Neuronal stem cell (in vitro differentiated cells): ENCODE data around the gene TEX54.

Experiments used
- DNase-seq: peaks from one replicate; pipeline ENCODE4 v3.0.0-alpha.2; 2013; ENCODE audit warnings: low spot score
- H2AFZ ChIP-seq: one replicate; pipeline ENCODE4 v1.6.1; 2013; ENCODE audit warnings: mild to moderate bottlenecking, low read length, inconsistent platforms
- H2AK5ac ChIP-seq: 2 replicates; pipeline ENCODE4 v1.6.1; 2013; ENCODE audit warnings: low read depth, mild to moderate bottlenecking, inconsistent platforms, low read length, moderate library complexity, mixed read lengths
- H2BK120ac ChIP-seq: 2 replicates; pipeline ENCODE4 v1.6.1; 2013; ENCODE audit warnings: low read depth, mild to moderate bottlenecking, inconsistent platforms, low read length, moderate library complexity, mixed read lengths
- H2BK12ac ChIP-seq: one replicate; pipeline ENCODE4 v1.6.1; 2013; ENCODE audit warnings: low read length, inconsistent platforms
- H2BK15ac ChIP-seq: 2 replicates; pipeline ENCODE4 v1.6.1; 2013; ENCODE audit warnings: mild to moderate bottlenecking, low read length, inconsistent platforms, mixed read lengths
- H2BK5ac ChIP-seq: one replicate; pipeline ENCODE4 v1.6.1; 2013; ENCODE audit warnings: inconsistent platforms, mild to moderate bottlenecking, low read length, moderate library complexity
- H3K14ac ChIP-seq: one replicate; pipeline ENCODE4 v1.6.1; 2013; ENCODE audit warnings: low read length, inconsistent platforms
- H3K18ac ChIP-seq: 2 replicates; pipeline ENCODE4 v1.6.1; 2013; ENCODE audit warnings: low read length, inconsistent platforms
- H3K23ac ChIP-seq: 2 replicates; pipeline ENCODE4 v1.6.1; 2013; ENCODE audit warnings: low read depth, mild to moderate bottlenecking, mixed read lengths, low read length, inconsistent platforms; ENCODE audit not compliant: poor library complexity
- H3K27ac ChIP-seq: replicated peaks from 3 replicates; pipeline ENCODE4 v1.5.1; 2013; ENCODE audit warnings: low read length, inconsistent platforms
- H3K27me3 ChIP-seq, 3 experiments: 2 replicates each; pipeline ENCODE4 v1.6.1; 2013; ENCODE audit warnings: low read length in 3 of 3, mild to moderate bottlenecking in 2 of 3, inconsistent platforms in 1 of 3, low read depth in 1 of 3, mixed read lengths in 1 of 3, moderate library complexity in 1 of 3; ENCODE audit not compliant: control insufficient read depth in 3 of 3, insufficient read depth in 3 of 3
- H3K36me3 ChIP-seq, 2 donors: replicated peaks in 1 of 2; 2 replicates each; pipeline ENCODE4 v1.6.1; 2013; ENCODE audit warnings: low read length in 2 of 2; ENCODE audit not compliant: control insufficient read depth in 2 of 2, insufficient read depth in 2 of 2
- H3K4ac ChIP-seq: 2 replicates; pipeline ENCODE4 v1.6.1; 2013; ENCODE audit warnings: inconsistent platforms, mild to moderate bottlenecking, low read length, moderate library complexity
- H3K4me1 ChIP-seq, 2 donors: 1 replicate in 1 of 2; 2 replicates in 1 of 2; pipeline ENCODE4 v1.6.1; 2013; ENCODE audit warnings: low read length in 2 of 2, low read depth in 1 of 2; ENCODE audit not compliant: control insufficient read depth in 2 of 2, insufficient read depth in 1 of 2
- H3K4me2 ChIP-seq: one replicate; pipeline ENCODE4 v1.6.1; 2013; ENCODE audit warnings: mild to moderate bottlenecking, low read length, inconsistent platforms; ENCODE audit not compliant: insufficient read depth, poor library complexity, severe bottlenecking
- H3K4me3 ChIP-seq, 2 donors: 2 replicates each; pipeline ENCODE4 v1.5.1; 2013; ENCODE audit warnings: low read length in 2 of 2, mild to moderate bottlenecking in 2 of 2, inconsistent platforms in 1 of 2, moderate library complexity in 1 of 2
- H3K79me1 ChIP-seq: one replicate; pipeline ENCODE4 v1.6.1; 2013; ENCODE audit warnings: low read depth, mild to moderate bottlenecking, inconsistent platforms, low read length, moderate library complexity
- H3K9ac ChIP-seq: one replicate; pipeline ENCODE4 v1.6.1; 2013; ENCODE audit warnings: mild to moderate bottlenecking, low read depth, low read length, inconsistent platforms; ENCODE audit not compliant: poor library complexity
- H3K9me3 ChIP-seq, 2 donors: replicated peaks in 1 of 2; 2 replicates each; pipeline versions ENCODE3 to v1.6.1; 2013; ENCODE audit warnings: low read length in 2 of 2, mild to moderate bottlenecking in 2 of 2, inconsistent platforms in 1 of 2, low read depth in 1 of 2, mixed read lengths in 1 of 2, moderate library complexity in 1 of 2; ENCODE audit not compliant: control insufficient read depth in 2 of 2, insufficient read depth in 1 of 2
- H4K8ac ChIP-seq: one replicate; pipeline ENCODE4 v1.6.1; 2013; ENCODE audit warnings: low read depth, mild to moderate bottlenecking, inconsistent platforms, low read length, moderate library complexity
- H4K91ac ChIP-seq: one replicate; pipeline ENCODE4 v1.6.1; 2013; ENCODE audit warnings: low read length, low read depth, mild to moderate bottlenecking, inconsistent platforms; ENCODE audit not compliant: poor library complexity
- WGBS, 2 donors: extraction: QIAGEN DNeasy Blood & Tissue Kit; methylation state at CpG; one replicate each; pipeline ENCODE4 v1.1.7; 2013; ENCODE audit warnings: missing lambda C conversion rate in 2 of 2, mixed read lengths in 1 of 2; ENCODE audit not compliant: insufficient read length in 2 of 2, insufficient replicate concordance in 1 of 2; ENCODE audit errors: extremely low coverage in 2 of 2; 5-methylcytosine and 5-hydroxymethylcytosine counted together

TEX54 gene

GRCh38 chr11:62858201-62858600 lies 25.6 kb upstream of the TEX54 start:
- H3K9ac ChIP-seq, result no peak overlapping the region
- no peak overlapping the region for H2AK5ac ChIP-seq
- peaks cover 8 to 18% of the 10 kb centered on the region in 2 donors for H3K4me1 ChIP-seq
- no peak overlapping the region for H4K8ac ChIP-seq
- H3K27ac ChIP-seq, result no peak overlapping the region
- peaks cover 18 to 45% of the 10 kb centered on the region in 2 donors for H3K36me3 ChIP-seq
- peak overlapping the region in 1 of 2 donors; percentile 2 for H3K4me3 ChIP-seq
- no peaks in the 10 kb centered on the region for H3K27me3 ChIP-seq
- H3K14ac ChIP-seq, result no peak overlapping the region
- no peak overlapping the region for H2AFZ ChIP-seq
- H3K9me3 ChIP-seq, result no peaks in the 10 kb centered on the region
- H3K79me1 ChIP-seq, result peaks cover 7% of the 10 kb centered on the region
- H3K23ac ChIP-seq, result no peak overlapping the region
- no peak overlapping the region for H2BK15ac ChIP-seq
- H4K91ac ChIP-seq, result no peak overlapping the region
- no peak overlapping the region for H3K4ac ChIP-seq
- no peak for DNase-seq
- no peak overlapping the region for H2BK12ac ChIP-seq
- no CpG with 5 or more reads among the region's 7 CpGs for WGBS, 2 donors
- no peak overlapping the region for H2BK5ac ChIP-seq
- no peak overlapping the region for H2BK120ac ChIP-seq
- peak overlapping the region; percentile 38 for H3K4me2 ChIP-seq
- no peak overlapping the region for H3K18ac ChIP-seq

DNA sequence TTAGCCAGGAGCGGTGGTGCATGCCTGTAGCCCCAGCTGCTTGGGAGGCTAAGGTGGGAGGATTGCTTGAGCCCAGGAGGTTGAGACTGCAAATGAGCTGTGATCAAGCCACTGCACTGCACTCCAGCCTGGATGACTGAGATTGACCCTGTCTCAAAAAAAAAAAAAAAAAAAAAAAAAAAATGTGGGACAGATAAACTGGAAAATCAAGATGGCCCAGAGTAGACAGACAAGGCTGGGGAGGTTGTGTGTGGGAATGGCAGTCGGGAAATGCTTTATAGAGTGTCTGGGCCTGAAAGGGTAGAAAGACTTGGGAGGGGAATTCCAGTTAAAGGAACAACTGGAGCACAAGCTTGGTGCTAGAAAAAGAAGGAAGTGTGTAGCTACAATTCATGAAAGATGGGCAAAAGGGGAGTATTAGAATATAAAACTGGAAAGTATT lies 24.9 kb upstream of the TEX54 start:
- no peak overlapping the region for H3K27ac ChIP-seq
- H3K79me1 ChIP-seq, result peaks cover 2% of the 10 kb centered on the region
- no peak overlapping the region for H3K9ac ChIP-seq
- no peak overlapping the region for H3K18ac ChIP-seq
- H3K4me1 ChIP-seq, result peaks cover 11 to 23% of the 10 kb centered on the region in 2 donors
- no peak overlapping the region for H3K14ac ChIP-seq
- peak overlapping the region in 1 of 2 donors; percentile 76 for H3K4me3 ChIP-seq
- H3K36me3 ChIP-seq, result peaks cover 24 to 48% of the 10 kb centered on the region in 2 donors
- no peak overlapping the region for H2AK5ac ChIP-seq
- H2BK120ac ChIP-seq, result no peak overlapping the region
- no peaks in the 10 kb centered on the region for H3K9me3 ChIP-seq
- H2BK5ac ChIP-seq, result no peak overlapping the region
- no peak overlapping the region for H3K4ac ChIP-seq
- no peaks in the 10 kb centered on the region for H3K27me3 ChIP-seq
- peak overlapping the region; percentile 41 for H3K4me2 ChIP-seq
- H4K8ac ChIP-seq, result no peak overlapping the region
- no peak for DNase-seq
- no peak overlapping the region for H4K91ac ChIP-seq
- no peak overlapping the region for H2AFZ ChIP-seq
- H2BK12ac ChIP-seq, result no peak overlapping the region
- no peak overlapping the region for H3K23ac ChIP-seq
- H2BK15ac ChIP-seq, result no peak overlapping the region
- no CpG with 5 or more reads among the region's 2 CpGs for WGBS, 2 donors

DNA sequence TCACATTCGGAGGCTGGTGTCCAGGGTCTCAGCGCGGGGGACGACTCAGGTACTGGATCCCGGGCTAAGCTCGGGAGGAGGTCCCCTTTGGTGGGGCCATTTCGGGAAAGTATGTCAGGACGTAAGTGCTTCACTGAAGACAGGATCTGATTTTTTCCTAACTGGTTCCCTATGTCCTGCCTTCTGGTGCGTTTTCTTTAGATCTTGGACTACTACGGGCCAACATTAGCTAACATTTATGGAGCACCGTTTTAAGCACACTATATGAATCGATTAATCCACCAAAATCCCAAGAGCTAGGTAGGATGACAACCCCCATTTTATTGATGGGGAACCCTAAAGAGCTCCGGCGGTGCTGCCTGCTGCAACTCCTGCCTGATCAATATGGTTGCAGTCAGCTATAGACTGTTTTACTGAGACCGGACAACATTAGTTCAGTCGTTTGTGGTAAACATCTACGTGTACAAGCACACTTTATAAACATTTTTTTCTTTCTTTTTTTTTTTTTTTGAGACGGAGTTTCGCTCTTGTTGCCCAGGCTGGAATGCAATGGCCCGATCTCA lies 23.8 kb upstream of the TEX54 start:
- Histone ChIP-seq H3K4me1 (peaks cover 11 to 20% of the 10 kb centered on the region in 2 donors), H3K23ac (peak overlapping the region; percentile 99), H4K91ac (peak overlapping the region; percentile 99), H3K4ac (peak overlapping the region; percentile 56), H2AK5ac (peak overlapping the region; percentile 20), H3K36me3 (peaks cover 30 to 59% of the 10 kb centered on the region in 2 donors), H2BK120ac (no peak overlapping the region), H2BK15ac (no peak overlapping the region), H3K18ac (peak overlapping the region; percentile 98), H4K8ac (peak overlapping the region; percentile 92), H2AFZ (peak overlapping the region; percentile 78), H3K27ac (peak overlapping the region; percentile 92), H3K79me1 (no peaks in the 10 kb centered on the region), H3K9me3 (no peaks in the 10 kb centered on the region), H3K14ac (peak overlapping the region; percentile 95), H2BK5ac (no peak overlapping the region), H3K27me3 (no peaks in the 10 kb centered on the region), H3K9ac (peak overlapping the region; percentile 100), H3K4me2 (peak overlapping the region; percentile 79), H2BK12ac (no peak overlapping the region), H3K4me3 (peak overlapping the region; percentile 76 to 89)
- no peak for DNase-seq
- WGBS, 2 donors, result no CpG with 5 or more reads among the region's 20 CpGs

DNA sequence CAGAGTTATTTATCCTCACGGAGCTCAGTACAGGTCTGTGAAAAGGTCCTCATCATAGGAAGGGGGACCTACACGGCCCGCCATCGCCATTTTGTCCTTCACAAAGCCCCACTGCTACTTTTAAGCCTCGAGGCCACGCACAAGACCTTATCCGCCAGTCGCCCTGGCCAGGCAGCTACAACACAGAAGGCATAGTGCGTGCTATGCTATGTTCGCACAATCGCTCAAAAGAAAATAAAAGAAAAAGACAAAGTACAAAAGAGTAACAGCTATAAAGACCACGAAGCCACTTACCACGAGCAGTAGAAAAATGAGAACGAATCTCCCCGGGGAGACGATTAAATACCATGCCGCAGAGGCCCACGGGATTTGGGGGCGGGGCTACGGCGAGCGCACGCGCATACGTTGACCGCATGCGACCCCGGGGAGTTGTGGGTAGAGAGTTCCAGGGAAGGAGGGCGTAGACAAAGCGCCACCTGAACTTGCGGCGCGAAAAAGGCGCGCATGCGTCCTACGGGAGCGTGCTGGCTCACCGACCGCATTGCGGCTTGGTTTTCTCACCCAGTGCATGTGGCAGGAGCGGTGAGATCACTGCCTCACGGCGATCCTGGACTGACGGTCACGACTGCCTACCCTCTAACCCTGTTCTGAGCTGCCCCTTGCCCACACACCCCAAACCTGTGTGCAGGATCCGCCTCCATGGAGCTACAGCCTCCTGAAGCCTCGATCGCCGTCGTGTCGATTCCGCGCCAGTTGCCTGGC lies 23.1 kb upstream of the TEX54 start:
- Histone ChIP-seq H2AFZ (peak overlapping the region; percentile 78), H3K14ac (peak overlapping the region; percentile 95), H2BK5ac (no peak overlapping the region), H3K4me3 (peak overlapping the region; percentile 76 to 96), H3K4me1 (peaks cover 11 to 20% of the 10 kb centered on the region in 2 donors), H3K4me2 (peak overlapping the region; percentile 87), H2BK12ac (no peak overlapping the region), H2AK5ac (peak overlapping the region; percentile 20), H3K18ac (peak overlapping the region; percentile 98), H3K23ac (peak overlapping the region; percentile 99), H4K8ac (peak overlapping the region; percentile 92), H4K91ac (peak overlapping the region; percentile 99), H2BK15ac (no peak overlapping the region), H3K27ac (peak overlapping the region; percentile 92), H3K9me3 (no peaks in the 10 kb centered on the region), H3K79me1 (no peaks in the 10 kb centered on the region), H2BK120ac (no peak overlapping the region), H3K36me3 (peaks cover 28 to 56% of the 10 kb centered on the region in 2 donors), H3K9ac (peak overlapping the region; percentile 100), H3K27me3 (no peaks in the 10 kb centered on the region), H3K4ac (peak overlapping the region; percentile 56)
- WGBS, 2 donors, result no CpG with 5 or more reads among the region's 54 CpGs
- peak; percentile 97 for DNase-seq
